ENCODE measurements around the gene CPNE4. TPM values are rescaled to one million over a fixed set of nuclear protein-coding genes. Genes with fewer than 3 reads are reported as not detected.

Gene CPNE4
- total and polyA plus RNA-seq, 2 donors from 2014 or later: 0.79 to 1.2 TPM

DNA sequence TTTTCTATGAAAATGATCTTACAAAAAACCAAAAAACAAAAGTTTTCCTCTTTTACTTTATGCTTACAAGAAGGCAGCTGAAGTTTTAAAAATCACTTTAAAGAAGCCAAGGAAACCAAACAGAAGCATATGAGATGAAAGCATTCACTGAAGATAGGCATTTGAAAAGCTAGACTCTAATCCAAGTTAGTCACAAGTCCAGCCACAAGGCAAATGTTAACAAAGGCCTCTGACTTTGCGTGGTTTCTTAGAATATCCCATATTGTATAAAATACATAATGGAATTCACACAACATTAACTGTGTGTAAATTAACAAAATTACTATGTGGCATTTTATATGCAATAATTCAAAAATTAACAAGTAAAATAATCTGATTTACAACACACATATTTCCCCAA, 549.7 kb downstream of the CPNE4 start:
- Histone ChIP-seq H3K4me3 (ENCODE audit: low read length in 3 of 3) (no peak overlapping the region), H3K9ac (ENCODE audit: low read length in 3 of 3) (no peak overlapping the region)
- FAIRE-seq: no peak

DNA sequence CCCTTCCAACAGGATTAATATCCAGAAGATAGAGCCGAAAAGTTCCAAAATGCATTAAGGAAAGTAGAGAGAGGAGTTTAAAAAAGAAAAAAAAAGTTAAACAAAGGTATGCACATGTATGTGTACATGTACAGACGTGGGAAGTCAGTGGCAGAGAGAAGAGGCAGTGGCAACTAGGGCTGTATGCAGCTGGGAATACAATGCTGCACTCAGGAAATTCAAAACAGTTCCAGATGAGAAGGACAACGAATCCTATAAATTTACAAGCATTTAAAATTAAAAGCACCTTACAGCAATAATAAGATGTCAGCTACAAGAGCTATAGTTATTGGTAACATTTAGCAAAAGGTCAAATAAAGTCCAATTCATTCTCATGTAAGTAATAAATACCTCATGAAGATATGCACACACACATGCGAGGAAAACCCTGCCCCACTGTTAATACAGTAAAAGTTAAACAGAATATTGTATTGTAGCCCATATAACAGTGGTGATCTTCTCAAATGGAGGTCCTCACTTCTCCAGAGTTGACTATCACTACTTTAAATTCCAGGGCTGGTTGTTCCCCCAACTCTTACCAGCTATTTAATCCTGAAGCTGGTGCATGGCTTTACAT, 550.2 kb downstream of the CPNE4 start:
- Histone ChIP-seq H3K36me3 (ENCODE audit: control insufficient read depth in 2 of 3, insufficient read depth in 3 of 3, low read length in 3 of 3) (peaks cover 0 to 10% (median 2%) of the 10 kb centered on the region in 3 donors), H3K27ac (ENCODE audit: low read depth in 2 of 2, low read length in 2 of 2) (no peak overlapping the region), H3K4me1 (ENCODE audit: control insufficient read depth in 2 of 3, insufficient read depth in 2 of 3, low read depth in 1 of 3, low read length in 3 of 3) (no peaks in the 10 kb centered on the region), H3K9ac (ENCODE audit: low read length in 3 of 3) (no peak overlapping the region), H3K4me3 (ENCODE audit: low read length in 3 of 3) (no peak overlapping the region), H3K9me3 (ENCODE audit: control insufficient read depth in 2 of 3, insufficient read depth in 1 of 3, low read length in 3 of 3) (no peaks in the 10 kb centered on the region), H3K27me3 (ENCODE audit: control insufficient read depth, insufficient read depth, low read length) (no peaks in the 10 kb centered on the region)
- TF ChIP-seq, protein P1, sequence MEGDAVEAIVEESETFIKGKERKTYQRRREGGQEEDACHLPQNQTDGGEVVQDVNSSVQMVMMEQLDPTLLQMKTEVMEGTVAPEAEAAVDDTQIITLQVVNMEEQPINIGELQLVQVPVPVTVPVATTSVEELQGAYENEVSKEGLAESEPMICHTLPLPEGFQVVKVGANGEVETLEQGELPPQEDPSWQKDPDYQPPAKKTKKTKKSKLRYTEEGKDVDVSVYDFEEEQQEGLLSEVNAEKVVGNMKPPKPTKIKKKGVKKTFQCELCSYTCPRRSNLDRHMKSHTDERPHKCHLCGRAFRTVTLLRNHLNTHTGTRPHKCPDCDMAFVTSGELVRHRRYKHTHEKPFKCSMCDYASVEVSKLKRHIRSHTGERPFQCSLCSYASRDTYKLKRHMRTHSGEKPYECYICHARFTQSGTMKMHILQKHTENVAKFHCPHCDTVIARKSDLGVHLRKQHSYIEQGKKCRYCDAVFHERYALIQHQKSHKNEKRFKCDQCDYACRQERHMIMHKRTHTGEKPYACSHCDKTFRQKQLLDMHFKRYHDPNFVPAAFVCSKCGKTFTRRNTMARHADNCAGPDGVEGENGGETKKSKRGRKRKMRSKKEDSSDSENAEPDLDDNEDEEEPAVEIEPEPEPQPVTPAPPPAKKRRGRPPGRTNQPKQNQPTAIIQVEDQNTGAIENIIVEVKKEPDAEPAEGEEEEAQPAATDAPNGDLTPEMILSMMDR (IDR thresholded peaks at IDR 0.05; ENCODE audit: borderline replicate concordance, extremely low read depth, insufficient read depth): no peak
- intact Hi-C loops (cut with DNase I): no loop called here
- FAIRE-seq (no peak), DNase-seq (no peak)

More for the DNA sequence above, 549.7 kb downstream of the CPNE4 start:
- TF ChIP-seq, protein P1 (IDR thresholded peaks at IDR 0.05; ENCODE audit: borderline replicate concordance, extremely low read depth, insufficient read depth): no peak
- no peaks in the 10 kb centered on the region for H3K4me1 ChIP-seq (ENCODE audit: control insufficient read depth in 2 of 3, insufficient read depth in 2 of 3, low read depth in 1 of 3, low read length in 3 of 3)
- intact Hi-C loops (cut with DNase I): no loop called here
- H3K27ac ChIP-seq (ENCODE audit: low read depth in 2 of 2, low read length in 2 of 2): no peak overlapping the region
- no peak for DNase-seq
- H3K36me3 ChIP-seq (ENCODE audit: control insufficient read depth in 2 of 3, insufficient read depth in 3 of 3, low read length in 3 of 3): peaks cover 0 to 10% (median under 1%) of the 10 kb centered on the region in 3 donors
- no peaks in the 10 kb centered on the region for H3K27me3 ChIP-seq (ENCODE audit: control insufficient read depth, insufficient read depth, low read length)
- H3K9me3 ChIP-seq (ENCODE audit: control insufficient read depth in 2 of 3, insufficient read depth in 1 of 3, low read length in 3 of 3): no peaks in the 10 kb centered on the region

Small RNA genes lying within 50 kb of the gene (microRNA-seq; reads per million reads assigned to microRNA genes)
- not detected for gene MIR5704

Data from kidney (tissue), 14 donors.